SK-MEL-5 (cell line): ENCODE data around the gene TSPAN9. TPM values are rescaled to one million over a fixed set of nuclear protein-coding genes. Genes with fewer than 3 reads are reported as not detected.

Experiments
- DNase-seq: peaks from one replicate; pipeline ENCODE4 v3.0.0-alpha.2; 2016; ENCODE audit warnings: low read depth, low spot score
- in situ Hi-C: cut with HindIII; loops from 2 replicates; pipeline ENCODE4 v1.10.0; 2016; ENCODE audit warnings: low sequenced_read_pairs, high pct_unique_total_duplicates, low pct_unique_long_range_greater_than_20kb
- polyA plus RNA-seq, 2 experiments: library from polyadenylated mRNA; depleted of rRNA; stranded (reverse); fragments of >200 nt; gene quantifications; 2 replicates each; pipeline ENCODE4 v1.2.3, GENCODE V29; 2015
- total RNA-seq: library from RNA; depleted of rRNA; stranded (reverse); fragments of >200 nt; shearing (Covaris generic); gene quantifications from 2 replicates; pipeline ENCODE4 v1.2.3, GENCODE V29; 2014; rRNA removed

Gene TSPAN9
- 14.2 and 19.3 TPM in 2 replicates for total RNA-seq
- polyA plus RNA-seq (2015; cell fraction: cytosol; rRNA removed): 22.6 and 27.5 TPM in 2 replicates
- 21.7 and 26.8 TPM in 2 replicates for polyA plus RNA-seq (2015; cell fraction: nucleus; rRNA removed)

- in situ Hi-C loops: no loop called here
These were observed at the start of gene TSPAN9 for GRCh38 chr12:3076730-3077571. Gene TSPAN9, plus strand, starts transcription at chr12:3077379. Its CDS starts 123,815 bp downstream, at chr12:3201194.

GRCh38 chr12:3028108-3028507, 49.1 kb upstream of the TSPAN9 start:
- DNase-seq: no peak
- in situ Hi-C loops: no loop called here

More at GRCh38 chr12:3076730-3077571, at the start of gene TSPAN9:
- peak; percentile 73 for DNase-seq

- DNase-seq: no peak
- in situ Hi-C loops: no loop called here
These were observed 46.3 kb upstream of the TSPAN9 start for GRCh38 chr12:3030821-3031429.

- DNase-seq: no peak
- in situ Hi-C loops: no loop called here
These were observed 45.0 kb upstream of the TSPAN9 start for GRCh38 chr12:3032161-3032560.

GRCh38 chr12:3032770-3033538, 44.2 kb upstream of the TSPAN9 start:
- in situ Hi-C loops: no loop called here
- no peak for DNase-seq

- no peak for DNase-seq
- in situ Hi-C loops: no loop called here
These were observed 43.7 kb upstream of the TSPAN9 start for GRCh38 chr12:3033539-3033867.

GRCh38 chr12:3034067-3034750, 43.0 kb upstream of the TSPAN9 start:
- in situ Hi-C loops: no loop called here
- peak; percentile 73 for DNase-seq

- DNase-seq: no peak
- in situ Hi-C loops: no loop called here
These were observed 42.0 kb upstream of the TSPAN9 start for GRCh38 chr12:3035171-3035570.

- in situ Hi-C loops: no loop called here
These were observed 41.1 kb upstream of the TSPAN9 start for GRCh38 chr12:3035815-3036702.

GRCh38 chr12:3036901-3037600, 40.1 kb upstream of the TSPAN9 start:
- in situ Hi-C loops: no loop called here
- DNase-seq: no peak

More at GRCh38 chr12:3035815-3036702, 41.1 kb upstream of the TSPAN9 start:
- DNase-seq: peak; percentile 55

- in situ Hi-C loops: no loop called here
- no peak for DNase-seq
These were observed 39.0 kb upstream of the TSPAN9 start for GRCh38 chr12:3038166-3038565.

GRCh38 chr12:3038926-3039510, 38.2 kb upstream of the TSPAN9 start:
- in situ Hi-C loops: no loop called here

GRCh38 chr12:3040026-3040656, 37.0 kb upstream of the TSPAN9 start:
- no peak for DNase-seq
- in situ Hi-C loops: no loop called here

More at GRCh38 chr12:3038926-3039510, 38.2 kb upstream of the TSPAN9 start:
- DNase-seq: no peak

- in situ Hi-C loops: no loop called here
- no peak for DNase-seq
These were observed 36.3 kb upstream of the TSPAN9 start for GRCh38 chr12:3040663-3041544.
